IgD-negative memory B cell (primary cell): Measurements from ENCODE around the gene TMEM88. TPM values are rescaled to one million over a fixed set of nuclear protein-coding genes. Genes with fewer than 3 reads are reported as not detected.

ENCODE experiments used
- H3K27ac Mint-ChIP-seq, 3 donors: one replicate each; pipeline ENCODE4 v1.8.0; 2020 to 2022; ENCODE audit warnings: mild to moderate bottlenecking in 3 of 3, mixed read lengths in 3 of 3, moderate library complexity in 1 of 3
- H3K27me3 Mint-ChIP-seq: one replicate; pipeline ENCODE4 v1.8.0; 2021; ENCODE audit warnings: mixed read lengths
- H3K36me3 Mint-ChIP-seq: one replicate; pipeline ENCODE4 v1.8.0; 2020; ENCODE audit warnings: mild to moderate bottlenecking, mixed read lengths
- H3K4me1 Mint-ChIP-seq, 3 donors: one replicate each; pipeline ENCODE4 v1.8.0; 2020 to 2022; ENCODE audit warnings: mixed read lengths in 3 of 3, mild to moderate bottlenecking in 1 of 3
- H3K4me3 Mint-ChIP-seq, 4 donors: one replicate each; pipeline ENCODE4 v1.8.0; 2020 to 2022; ENCODE audit warnings: mild to moderate bottlenecking in 4 of 4, mixed read lengths in 4 of 4, moderate library complexity in 3 of 4
- H3K9me3 Mint-ChIP-seq, 3 donors: one replicate each; pipeline ENCODE4 v1.8.0; 2020 to 2021; ENCODE audit warnings: mixed read lengths in 3 of 3, mild to moderate bottlenecking in 1 of 3
- polyA plus RNA-seq: library from polyadenylated mRNA; unstranded; fragments of 300-500 nt; fragmentation: Illumina TruSeq; gene quantifications from one replicate; pipeline ENCODE4 v1.2.3, GENCODE V29; 2021

TMEM88 gene
- polyA plus RNA-seq, 1 donor from 2014 or later: not detected

DNA sequence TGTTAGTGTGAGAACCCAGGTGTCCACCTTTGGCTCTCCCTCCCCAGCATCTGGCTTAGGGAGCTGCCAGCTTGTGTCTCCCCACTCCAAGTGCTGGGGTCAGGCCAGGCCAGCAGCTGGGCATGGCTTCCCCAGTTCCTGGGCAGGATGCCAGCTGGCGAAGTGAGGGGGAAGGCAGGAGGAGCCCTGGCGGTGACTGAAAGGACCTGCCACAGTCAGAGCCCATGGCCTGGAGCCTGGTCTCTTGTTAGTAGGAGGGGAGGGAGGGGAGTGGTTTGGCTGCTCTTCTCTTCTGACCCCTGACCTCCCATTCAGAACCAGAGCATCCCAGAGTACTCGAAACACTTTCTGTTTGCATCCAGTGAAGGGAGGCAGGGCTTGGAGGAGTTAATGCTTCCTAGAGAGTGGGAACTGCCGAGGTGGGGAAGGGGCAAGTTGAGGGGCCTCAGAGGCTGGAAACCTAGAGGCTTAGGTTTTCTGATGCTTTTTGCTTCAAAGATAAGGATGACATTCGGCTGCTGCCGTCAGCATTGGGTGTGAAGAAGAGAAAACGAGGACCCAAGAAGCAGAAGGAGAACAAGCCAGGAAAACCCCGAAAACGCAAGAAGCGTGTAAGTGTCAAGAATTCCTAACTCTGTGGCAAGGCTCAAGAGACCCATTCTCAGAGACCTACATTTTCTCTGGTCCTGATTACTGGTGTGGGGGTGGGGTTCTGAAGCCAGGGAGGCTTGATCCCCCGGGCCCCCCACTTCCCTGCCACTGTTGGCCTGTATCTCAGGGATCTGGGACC is 34.5 kb downstream of the TMEM88 start:
- Mint-ChIP-seq H3K4me3 (no peak overlapping the region), H3K27ac (no peak overlapping the region), H3K9me3 (no peaks in the 10 kb centered on the region), H3K36me3 (no peaks in the 10 kb centered on the region), H3K27me3 (no peaks in the 10 kb centered on the region), H3K4me1 (no peaks in the 10 kb centered on the region)

DNA sequence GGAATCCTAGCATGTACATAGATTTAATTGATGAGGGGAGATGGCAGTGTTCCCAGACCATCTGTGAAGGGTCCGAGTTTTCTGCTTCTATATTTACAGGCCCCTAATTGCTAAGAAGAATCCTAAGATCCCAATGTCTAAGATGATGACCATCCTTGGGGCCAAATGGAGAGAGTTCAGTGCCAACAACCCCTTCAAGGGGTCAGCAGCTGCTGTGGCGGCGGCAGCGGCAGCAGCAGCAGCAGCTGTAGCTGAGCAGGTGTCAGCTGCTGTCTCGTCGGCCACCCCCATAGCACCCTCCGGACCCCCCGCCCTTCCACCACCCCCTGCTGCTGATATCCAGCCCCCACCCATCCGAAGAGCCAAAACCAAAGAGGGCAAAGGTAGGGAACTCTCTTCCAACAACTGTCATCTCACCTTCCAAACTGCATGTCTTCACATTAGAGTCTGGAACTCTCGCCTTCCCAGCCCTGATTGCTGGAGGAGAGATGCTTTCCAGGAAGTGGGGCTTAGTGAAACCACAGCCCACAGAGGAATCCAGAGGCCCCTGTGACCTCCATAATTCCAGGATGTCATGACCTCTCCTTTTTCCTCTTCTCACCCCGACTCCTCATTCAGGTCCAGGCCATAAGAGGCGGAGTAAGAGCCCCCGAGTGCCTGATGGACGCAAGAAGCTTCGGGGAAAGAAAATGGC is 38.5 kb downstream of the TMEM88 start:
- H3K4me3 Mint-ChIP-seq: no peak overlapping the region
- no peaks in the 10 kb centered on the region for H3K27me3 Mint-ChIP-seq
- no peaks in the 10 kb centered on the region for H3K4me1 Mint-ChIP-seq
- H3K36me3 Mint-ChIP-seq: peaks cover 5% of the 10 kb centered on the region
- no peaks in the 10 kb centered on the region for H3K9me3 Mint-ChIP-seq
- H3K27ac Mint-ChIP-seq: no peak overlapping the region

DNA sequence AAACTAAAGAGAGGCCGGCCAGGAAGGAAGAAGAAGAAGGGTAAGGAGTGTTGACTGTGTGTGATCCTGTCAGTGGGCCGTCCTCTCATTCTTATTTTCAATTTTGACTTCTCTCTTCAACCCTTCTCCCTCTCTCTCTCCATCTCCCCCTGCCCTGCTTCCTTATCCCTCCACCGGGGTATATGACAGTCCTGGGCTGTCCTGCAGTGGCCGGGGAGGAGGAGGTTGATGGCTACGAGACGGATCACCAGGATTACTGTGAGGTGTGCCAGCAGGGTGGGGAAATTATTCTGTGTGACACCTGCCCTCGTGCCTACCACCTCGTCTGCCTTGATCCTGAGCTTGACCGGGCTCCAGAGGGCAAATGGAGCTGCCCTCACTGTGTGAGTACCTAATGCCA is 39.4 kb downstream of the TMEM88 start:
- H3K27ac Mint-ChIP-seq: no peak overlapping the region
- H3K4me1 Mint-ChIP-seq: no peaks in the 10 kb centered on the region
- no peaks in the 10 kb centered on the region for H3K9me3 Mint-ChIP-seq
- H3K27me3 Mint-ChIP-seq: no peaks in the 10 kb centered on the region
- no peak overlapping the region for H3K4me3 Mint-ChIP-seq
- H3K36me3 Mint-ChIP-seq: peaks cover 5% of the 10 kb centered on the region

DNA sequence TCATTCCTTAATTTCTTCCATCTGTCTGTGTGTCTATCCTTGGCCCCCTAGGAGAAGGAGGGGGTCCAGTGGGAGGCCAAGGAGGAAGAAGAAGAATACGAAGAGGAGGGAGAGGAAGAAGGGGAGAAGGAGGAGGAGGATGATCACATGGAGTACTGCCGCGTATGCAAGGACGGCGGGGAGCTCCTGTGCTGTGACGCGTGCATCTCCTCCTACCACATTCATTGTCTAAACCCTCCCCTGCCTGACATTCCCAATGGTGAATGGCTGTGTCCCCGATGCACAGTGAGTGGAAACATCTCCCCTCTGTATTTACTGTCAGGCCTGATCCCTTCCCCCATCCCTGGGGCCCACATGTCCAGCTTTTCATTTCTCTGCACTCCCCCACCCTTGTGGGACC is 40.0 kb downstream of the TMEM88 start:
- Mint-ChIP-seq H3K4me1 (no peaks in the 10 kb centered on the region), H3K27me3 (no peaks in the 10 kb centered on the region), H3K9me3 (no peaks in the 10 kb centered on the region), H3K27ac (no peak overlapping the region), H3K36me3 (peaks cover 5% of the 10 kb centered on the region), H3K4me3 (no peak overlapping the region)

DNA sequence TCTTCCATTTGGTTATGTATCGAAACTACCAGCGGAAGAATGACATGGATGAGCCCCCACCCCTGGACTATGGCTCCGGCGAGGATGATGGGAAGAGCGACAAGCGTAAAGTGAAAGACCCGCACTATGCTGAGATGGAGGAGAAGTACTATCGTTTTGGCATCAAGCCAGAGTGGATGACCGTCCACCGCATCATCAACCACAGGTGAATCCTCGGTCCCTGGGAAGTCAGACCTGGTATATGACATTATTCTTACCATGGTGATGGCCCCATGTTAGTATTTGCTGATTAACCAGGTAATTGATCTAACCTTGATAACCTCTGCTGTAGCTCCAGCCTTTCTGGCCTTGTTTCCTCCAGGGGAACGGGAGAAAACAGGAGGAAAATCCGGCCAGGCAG is 42.2 kb downstream of the TMEM88 start:
- Mint-ChIP-seq H3K27ac (no peak overlapping the region), H3K36me3 (peaks cover 5% of the 10 kb centered on the region), H3K4me1 (no peaks in the 10 kb centered on the region)

DNA sequence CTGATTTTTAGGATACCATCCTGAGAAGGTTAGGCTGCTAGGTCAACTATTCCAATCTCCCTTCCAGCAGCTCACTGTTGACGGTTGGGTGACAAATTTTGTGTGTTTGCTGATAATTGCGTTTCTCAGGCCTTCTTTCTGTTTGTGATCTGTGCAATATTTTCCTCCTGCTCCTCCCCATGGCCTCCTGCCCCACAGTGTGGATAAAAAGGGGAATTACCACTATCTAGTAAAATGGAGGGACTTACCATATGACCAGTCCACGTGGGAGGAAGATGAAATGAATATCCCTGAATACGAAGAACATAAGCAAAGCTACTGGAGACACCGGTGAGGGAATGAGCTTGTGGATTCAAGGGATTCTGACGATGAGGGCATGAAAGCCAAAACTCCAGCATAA is 42.9 kb downstream of the TMEM88 start:
- no peaks in the 10 kb centered on the region for H3K27me3 Mint-ChIP-seq
- H3K27ac Mint-ChIP-seq: no peak overlapping the region
- no peaks in the 10 kb centered on the region for H3K4me1 Mint-ChIP-seq
- no peak overlapping the region for H3K4me3 Mint-ChIP-seq
- H3K36me3 Mint-ChIP-seq: peaks cover 5% of the 10 kb centered on the region
- H3K9me3 Mint-ChIP-seq: no peaks in the 10 kb centered on the region

More for the DNA sequence above, 42.2 kb downstream of the TMEM88 start:
- Mint-ChIP-seq H3K4me3 (no peak overlapping the region), H3K9me3 (no peaks in the 10 kb centered on the region), H3K27me3 (no peaks in the 10 kb centered on the region)

DNA sequence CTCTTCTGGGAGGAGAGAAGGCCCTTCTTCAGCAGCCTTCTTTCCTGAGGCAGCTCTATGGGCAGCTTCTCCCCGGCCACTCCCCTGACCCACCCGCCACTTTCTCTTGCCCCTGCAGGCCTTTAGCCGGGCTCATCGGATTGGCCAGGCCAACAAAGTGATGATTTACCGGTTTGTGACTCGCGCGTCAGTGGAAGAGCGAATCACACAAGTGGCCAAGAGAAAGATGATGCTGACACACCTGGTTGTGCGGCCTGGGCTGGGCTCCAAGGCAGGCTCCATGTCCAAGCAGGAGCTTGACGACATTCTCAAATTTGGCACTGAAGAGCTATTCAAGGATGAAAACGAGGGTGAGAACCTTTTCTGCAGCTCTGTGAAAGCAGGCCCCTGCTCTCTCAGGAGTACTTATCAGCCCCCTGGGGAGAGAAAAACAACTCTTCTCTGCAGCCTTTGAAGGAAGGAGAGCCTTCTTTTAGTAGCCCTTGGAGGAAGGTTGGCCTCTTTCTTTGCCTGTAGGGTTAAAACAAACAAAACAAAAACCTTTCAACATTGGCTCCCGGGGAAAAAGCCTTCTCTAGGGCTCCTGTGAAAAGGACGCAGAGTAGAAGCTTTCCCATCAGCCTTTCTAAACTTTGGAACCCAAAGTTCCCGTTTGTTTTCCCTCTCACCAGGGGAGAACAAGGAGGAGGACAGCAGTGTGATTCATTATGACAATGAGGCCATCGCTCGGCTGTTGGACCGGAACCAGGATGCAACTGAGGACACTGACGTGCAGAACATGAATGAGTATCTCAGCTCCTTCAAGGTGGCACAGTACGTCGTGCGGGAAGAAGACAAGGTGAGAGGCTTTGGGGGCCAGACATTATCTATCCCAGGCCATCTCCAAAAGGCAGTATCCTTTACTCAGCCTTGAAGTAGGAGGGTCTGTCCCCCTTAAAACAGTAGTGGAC is 48.6 kb downstream of the TMEM88 start:
- no peak overlapping the region for H3K4me3 Mint-ChIP-seq
- H3K27ac Mint-ChIP-seq: no peak overlapping the region

More for the DNA sequence above, 48.6 kb downstream of the TMEM88 start:
- H3K4me1 Mint-ChIP-seq: no peaks in the 10 kb centered on the region
- peaks cover 3% of the 10 kb centered on the region for H3K36me3 Mint-ChIP-seq
- peaks cover 0 to 2% (median 0%) of the 10 kb centered on the region in 3 donors for H3K9me3 Mint-ChIP-seq
- no peaks in the 10 kb centered on the region for H3K27me3 Mint-ChIP-seq

Other genes starting within 250 kb of the TMEM88 start
- 20.0 TPM for gene FXR2, start 240.2 kb upstream of the TMEM88 start, polyA plus RNA-seq
- 37.7 TPM for gene SAT2, start 227.2 kb upstream of the TMEM88 start, polyA plus RNA-seq
- gene SHBG, start 224.9 kb upstream of the TMEM88 start, polyA plus RNA-seq: not detected
- gene ATP1B2, start 204.1 kb upstream of the TMEM88 start, polyA plus RNA-seq: not detected
- gene TP53, start 167.6 kb upstream of the TMEM88 start, polyA plus RNA-seq: 55.0 TPM
- gene WRAP53, start 166.6 kb upstream of the TMEM88 start, polyA plus RNA-seq: 15.3 TPM
- gene EFNB3, start 149.9 kb upstream of the TMEM88 start, polyA plus RNA-seq: not detected
- gene DNAH2, start 137.3 kb upstream of the TMEM88 start, polyA plus RNA-seq: not detected
- 1.9 TPM for gene KDM6B, start 20.8 kb upstream of the TMEM88 start, polyA plus RNA-seq
- 170 TPM for gene NAA38, start 2.5 kb downstream of the TMEM88 start, polyA plus RNA-seq
- gene CYB5D1, start 2.9 kb downstream of the TMEM88 start, polyA plus RNA-seq: 8.0 TPM
- gene CHD3, start 33.7 kb downstream of the TMEM88 start, polyA plus RNA-seq: 2.4 TPM
- gene RNF227, start 61.2 kb downstream of the TMEM88 start, polyA plus RNA-seq: 3.1 TPM
- 0.51 TPM for gene KCNAB3, start 74.8 kb downstream of the TMEM88 start, polyA plus RNA-seq
- gene TRAPPC1, start 76.9 kb downstream of the TMEM88 start, polyA plus RNA-seq: 220 TPM
- 11.0 TPM for gene CNTROB, start 77.1 kb downstream of the TMEM88 start, polyA plus RNA-seq
- gene GUCY2D, start 147.5 kb downstream of the TMEM88 start, polyA plus RNA-seq: 0.18 TPM
- not detected for gene ALOX15B, start 184.0 kb downstream of the TMEM88 start, polyA plus RNA-seq
- 0.41 TPM for gene ALOX12B, start 232.7 kb downstream of the TMEM88 start, polyA plus RNA-seq